Left hindlimb (tissue), 1 donor: ENCODE results near the gene MNAT1.
A peak's percentile ranks its signal among the peaks of the same experiment; 100 is the strongest.

Experiments
- DNase-seq: peaks from one replicate; pipeline ENCODE4 v3.0.0-alpha.2; 2018

MNAT1 gene

DNA sequence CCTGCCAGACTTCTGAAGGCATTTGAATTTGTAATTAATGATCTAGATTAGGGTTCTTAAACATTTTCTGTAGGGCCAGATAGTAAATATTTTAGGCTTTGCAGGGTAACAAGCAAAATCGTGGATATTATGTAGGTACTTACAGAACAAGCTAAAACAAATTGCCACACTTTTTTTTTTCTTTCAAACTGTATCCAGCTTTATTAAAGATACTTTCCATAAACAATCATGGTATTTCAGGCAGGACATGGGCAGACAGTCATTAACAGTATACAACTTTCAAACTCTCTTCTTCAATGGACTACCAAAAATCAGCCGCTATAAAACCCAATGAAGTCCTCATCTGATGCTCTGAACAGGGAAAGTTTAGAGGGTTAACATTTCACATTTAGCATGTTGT lies 236.7 kb downstream of the MNAT1 start:
- DNase-seq: no peak

DNA sequence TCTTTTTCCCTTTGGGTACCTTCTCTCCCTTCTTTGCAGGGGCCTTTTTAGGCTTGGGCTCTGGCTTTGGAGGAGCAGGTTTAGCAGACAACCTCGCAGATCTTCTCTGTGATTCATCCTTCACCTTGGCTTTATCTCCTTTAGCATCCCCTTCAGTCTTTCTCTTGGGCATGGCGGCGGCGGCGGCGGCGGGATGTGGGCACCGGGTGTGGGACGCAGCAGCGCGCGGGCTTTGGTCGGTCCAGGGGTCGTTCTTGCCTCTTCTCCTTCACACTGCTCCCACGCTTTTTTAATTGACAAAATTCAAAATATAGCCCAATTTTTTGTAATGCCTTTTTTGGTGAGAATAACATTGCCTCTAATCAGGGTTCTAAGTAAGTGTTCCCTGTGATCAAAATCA lies 237.7 kb downstream of the MNAT1 start:
- DNase-seq: no peak

DNA sequence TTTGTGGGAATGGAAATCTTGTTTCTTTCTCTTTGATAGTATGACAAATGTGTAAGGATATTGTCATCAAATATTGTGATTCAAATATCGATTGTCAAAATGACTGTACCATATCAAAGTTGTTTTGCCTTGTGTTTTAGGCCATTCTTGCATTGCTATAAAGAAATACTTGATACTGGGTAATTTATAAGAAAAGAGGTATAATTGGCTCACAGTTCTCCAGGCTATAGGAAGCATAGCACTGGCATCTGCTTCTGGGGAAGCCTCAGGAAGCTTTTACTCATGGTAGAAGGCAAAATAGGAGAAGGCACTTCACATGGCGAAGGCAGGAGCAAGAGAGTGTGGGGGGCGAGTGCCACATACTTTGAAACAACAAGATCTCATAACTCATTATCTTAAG lies 238.5 kb downstream of the MNAT1 start:
- DNase-seq: no peak

DNA sequence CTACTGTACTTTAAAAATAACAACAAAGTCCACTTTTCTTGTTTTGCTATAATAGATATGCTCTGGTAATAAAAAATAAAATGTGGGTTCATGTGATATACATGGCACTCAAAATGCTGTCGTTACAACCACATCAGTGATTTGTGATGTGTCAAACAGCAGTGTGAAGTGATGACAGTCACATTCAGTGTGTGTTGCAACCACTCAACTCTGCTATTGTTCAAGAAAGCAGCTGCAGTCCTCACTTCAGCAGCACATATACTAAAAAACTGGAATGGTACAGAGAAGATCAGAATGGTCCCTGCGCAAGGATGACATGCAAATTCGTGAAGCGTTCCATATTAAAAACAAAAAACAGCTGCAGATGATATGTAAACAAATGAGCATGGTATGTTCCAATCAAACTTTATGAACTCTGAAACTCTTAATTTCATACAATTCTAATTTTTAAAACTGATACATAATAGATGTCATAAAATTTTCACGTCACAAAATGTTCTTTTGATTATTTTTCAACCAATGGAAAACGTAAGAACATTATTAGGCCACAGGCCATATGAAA lies 239.6 kb downstream of the MNAT1 start:
- no peak for DNase-seq

DNA sequence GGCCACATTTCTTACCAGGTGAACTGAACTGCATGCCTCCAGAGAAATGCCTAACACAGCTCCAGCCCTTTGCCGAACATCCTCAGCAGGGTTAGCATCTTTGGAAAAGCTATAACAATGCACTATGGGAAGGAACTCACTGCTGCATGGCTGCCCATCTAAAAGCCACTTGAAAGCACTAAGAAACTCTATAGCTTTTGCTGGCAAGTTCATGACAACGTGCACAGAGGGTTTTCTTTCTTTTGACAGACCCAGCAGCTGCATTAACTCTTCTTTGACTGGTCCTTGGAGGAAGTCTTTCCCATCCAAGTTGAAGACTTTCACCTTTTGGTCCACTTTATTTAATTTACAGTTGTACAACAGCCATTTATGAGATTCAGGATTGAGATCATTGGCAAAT lies 241.0 kb downstream of the MNAT1 start:
- no peak for DNase-seq

DNA sequence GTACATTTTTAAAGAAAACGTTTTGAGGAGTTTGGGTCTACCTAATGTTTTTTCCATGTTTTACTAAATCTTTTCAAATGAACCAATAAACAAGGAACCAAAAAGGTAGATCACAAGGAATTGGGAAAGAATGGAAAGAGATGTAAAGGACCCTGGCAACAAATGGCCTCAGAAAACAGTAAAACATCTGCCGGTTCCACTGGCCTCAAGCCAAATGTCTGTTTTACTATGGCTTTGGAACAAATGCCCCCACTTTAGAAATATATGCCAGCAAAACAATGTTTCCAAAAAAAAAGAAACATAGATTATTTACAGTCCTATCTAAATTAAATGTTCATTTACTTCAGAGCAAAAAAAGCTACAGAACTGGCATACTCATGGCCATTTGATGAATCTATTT lies 243.3 kb downstream of the MNAT1 start:
- no peak for DNase-seq

DNA sequence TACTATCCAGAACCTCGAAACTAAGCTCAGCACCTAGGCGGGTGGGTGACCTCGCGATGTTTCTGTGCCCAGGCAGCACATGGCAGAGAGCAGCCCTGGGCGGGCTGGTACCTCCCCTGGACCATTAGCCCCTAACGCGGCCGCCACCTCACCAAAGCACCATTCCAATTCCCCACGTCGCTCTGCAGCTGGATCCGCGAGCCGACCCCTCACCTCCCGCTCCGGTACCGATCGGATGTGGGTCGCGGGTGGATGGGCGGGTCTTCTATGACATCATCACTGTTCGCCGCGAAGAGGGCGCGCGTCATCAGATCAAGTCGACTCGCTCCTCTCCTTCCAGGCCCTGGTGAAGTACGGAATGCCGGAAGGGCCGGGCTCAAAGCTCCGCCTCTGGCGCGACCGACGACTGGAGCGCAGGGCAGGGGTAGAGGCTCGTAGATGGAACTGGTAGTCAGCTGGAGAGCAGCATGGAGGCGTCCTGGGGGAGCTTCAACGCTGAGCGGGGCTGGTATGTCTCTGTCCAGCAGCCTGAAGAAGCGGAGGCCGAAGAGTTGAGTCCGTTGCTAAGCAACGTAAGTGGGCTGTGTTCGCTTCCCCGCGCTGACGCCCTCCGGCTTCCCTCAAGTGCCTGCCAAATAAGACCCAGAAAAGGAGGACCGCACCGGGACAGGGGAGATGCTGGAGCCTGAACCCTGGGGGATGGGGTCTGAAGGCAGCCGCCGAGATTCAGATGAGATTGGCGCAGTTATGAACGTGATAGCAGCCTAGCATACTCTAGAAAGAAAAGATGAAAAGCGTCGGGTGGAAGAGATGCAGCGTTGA lies 246.5 kb downstream of the MNAT1 start, which contains the start of the genes SLC38A6 and TRMT5:
TSS of gene SLC38A6 (plus strand) at position 435 of the 822 bp plus-strand sequence. CDS start at position 468, 33 bp downstream.
TSS of gene TRMT5 (minus strand) at position 269 of the 822 bp plus-strand sequence. CDS start at position 163, 106 bp downstream.
- peak; percentile 98 for DNase-seq

DNA sequence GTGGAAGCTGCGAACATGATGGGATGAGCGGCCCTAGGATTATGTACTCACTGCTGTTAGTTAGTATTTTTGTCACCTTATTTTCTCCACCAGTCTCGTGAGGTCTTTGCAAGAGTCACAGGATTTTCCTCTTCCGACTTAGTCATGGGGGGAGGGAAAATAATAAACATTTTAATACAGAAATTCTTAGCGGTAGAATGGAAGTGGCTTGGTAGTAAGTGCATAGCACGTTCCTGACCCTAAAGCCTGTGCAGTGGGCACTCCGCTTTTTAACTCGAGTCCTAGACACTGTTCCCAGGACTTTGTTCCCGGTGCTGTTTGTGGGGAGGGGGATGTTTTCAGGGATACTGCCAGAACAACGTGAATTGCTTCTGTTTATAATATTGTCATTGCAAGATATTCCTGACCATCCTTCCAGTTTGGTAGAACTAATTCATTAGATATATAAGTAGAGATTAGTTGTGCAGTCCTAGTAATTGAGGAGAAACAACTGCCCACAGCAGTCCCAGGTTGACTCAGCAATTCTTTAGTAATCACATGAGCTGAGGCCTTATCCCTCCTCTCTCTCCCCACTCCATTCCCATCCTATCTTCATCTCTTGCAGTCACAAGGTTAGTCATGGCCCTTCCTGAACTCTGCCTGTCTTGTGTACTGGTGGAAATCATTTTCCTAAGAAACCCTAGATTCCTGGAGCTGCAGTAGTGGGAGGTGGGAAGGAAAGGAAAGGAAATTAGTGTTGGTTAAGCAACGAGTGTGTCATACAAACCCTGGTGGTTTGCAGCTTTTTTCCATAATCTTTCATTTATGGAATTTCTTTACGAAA lies 247.3 kb downstream of the MNAT1 start:
- DNase-seq: no peak

DNA sequence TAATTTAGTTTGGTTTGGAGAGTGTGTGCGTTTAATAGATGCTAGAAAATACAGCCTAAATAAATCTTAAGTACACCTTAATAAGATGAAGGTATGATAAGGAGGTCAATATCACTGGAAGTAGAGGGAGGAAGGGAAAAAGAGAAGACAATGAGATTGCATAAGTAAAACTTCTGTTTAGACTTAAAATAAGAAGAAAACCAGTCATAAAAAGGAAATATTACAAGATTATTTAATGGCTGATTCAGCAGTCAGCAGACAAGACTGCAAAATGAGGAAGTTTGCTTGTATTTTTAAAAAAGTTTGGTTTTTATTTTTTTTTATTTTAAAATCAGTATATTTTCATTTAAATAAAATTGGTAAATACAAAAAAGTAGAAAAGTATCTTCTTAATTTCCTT lies 249.6 kb downstream of the MNAT1 start:
- DNase-seq: no peak

DNA sequence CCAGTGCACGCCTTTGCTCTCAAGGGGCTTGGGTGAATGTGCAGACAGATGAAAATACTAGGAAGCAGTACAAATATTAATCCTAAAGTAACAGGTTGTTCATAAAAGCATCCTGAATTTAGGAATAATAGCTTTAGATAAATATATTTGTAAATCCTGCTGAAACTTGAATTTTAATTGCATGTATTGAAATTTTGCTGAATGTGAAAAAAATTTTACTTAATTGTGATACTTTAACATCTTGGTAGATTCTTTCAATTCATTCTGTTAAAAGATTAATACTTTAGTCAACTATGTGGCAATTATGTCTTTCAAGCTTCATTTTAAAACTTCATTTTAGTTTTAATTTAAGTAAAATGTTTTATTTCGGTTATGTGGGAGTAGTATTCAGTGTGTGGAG lies 251.9 kb downstream of the MNAT1 start:
- DNase-seq: no peak

DNA sequence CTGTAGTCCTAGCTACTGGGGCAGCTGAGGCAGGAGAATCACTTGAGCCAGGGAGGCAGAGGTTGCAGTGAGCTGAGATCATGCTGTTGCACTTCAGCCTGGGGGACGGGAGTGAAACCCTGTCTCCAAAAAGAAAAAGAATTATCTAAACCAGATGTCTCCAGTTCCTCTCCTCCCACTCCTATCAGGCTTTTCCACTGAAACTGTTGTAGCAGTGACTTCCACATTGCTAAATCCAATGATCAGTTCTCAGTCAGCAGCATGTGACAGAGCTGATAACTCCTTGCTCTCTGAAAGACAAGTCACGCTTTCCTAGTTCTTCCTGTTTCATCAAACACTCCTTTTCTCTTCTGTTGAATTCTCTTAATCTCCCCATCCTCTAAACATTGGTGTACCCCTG lies 255.0 kb downstream of the MNAT1 start:
- DNase-seq: no peak

DNA sequence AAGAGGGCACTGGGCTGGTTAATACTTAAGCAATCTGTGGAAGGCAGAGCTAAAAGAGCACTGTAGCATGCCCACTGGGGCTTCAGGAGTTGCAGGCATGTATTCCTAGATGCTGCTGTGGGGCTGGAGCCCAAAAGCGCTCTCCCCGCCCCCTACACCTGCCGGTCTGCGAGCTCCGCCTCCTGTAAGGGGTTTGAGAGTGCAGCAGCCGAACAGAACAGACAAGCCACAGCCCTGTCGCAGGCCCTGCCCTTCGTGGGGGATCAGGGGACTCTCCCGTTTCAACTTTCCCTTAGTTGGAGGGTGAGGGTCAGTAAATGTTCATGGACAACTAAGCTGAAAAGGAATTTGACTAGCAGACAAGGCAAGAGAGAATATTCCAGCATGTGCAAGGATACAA lies 264.1 kb downstream of the MNAT1 start:
- DNase-seq: no peak

DNA sequence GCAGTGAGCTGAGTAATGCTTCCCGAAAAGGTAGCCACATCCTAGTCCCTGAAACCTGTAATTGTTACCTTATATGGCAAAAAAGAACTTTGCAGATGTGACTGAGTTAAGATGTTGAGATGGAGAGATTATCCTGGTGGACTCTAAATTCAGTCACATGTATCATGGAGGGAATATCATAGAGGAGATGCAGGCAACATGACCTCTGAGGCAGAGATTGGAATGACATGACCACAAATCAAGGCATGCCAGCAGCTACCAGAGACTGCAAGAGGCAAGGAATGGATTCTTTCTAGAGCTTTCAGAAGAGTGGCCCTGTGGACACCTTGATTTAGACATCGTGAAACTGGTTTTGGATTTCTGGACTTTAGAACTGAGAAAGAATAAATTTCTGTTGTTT lies 265.0 kb downstream of the MNAT1 start:
- no peak for DNase-seq

DNA sequence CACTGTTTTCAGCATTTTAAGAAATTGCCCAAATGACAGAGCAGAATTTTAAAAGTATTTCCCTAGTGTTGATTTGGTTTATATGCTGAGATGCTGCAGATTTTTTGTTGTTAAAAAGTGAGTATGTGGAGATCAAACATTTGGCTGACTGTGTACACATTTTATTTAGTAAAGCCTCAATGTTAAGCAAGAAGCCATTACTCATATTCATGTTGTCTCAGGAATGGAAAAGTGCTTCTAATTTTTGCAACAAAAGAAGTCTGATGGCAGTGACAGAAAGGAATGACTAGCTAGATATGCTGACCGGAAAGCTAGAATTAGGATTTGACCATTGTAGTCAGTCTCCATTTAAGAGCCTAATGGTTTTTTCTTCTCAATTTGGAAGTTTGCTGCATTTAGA lies 269.0 kb downstream of the MNAT1 start:
- no peak for DNase-seq

DNA sequence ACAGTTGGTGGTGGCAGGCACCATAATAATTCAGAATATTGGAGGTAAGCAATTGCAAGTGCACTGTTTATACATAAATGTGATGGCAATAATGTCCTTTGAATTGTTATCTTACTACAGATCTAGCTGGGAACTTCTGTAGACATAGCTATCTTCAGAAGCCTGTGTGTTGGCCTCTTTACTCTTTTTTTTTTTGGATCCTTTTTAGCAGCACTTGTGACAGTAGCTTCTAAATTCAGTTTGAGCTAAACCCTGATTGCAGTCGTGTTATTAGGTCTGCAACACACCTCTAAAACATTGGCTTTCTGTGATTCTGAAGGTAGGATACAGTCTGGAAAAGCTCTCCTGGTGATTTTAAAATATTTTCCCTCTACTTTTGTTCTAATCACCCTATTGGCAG lies 285.0 kb downstream of the MNAT1 start:
- DNase-seq: no peak
